Stomach smooth muscle (tissue), 2 donors: ENCODE data around the gene CDC42BPA.

Experiments used
- H3K27ac ChIP-seq: one replicate; pipeline ENCODE4 v1.7.0; 2013; ENCODE audit warnings: mild to moderate bottlenecking, low read length, inconsistent platforms
- H3K27me3 ChIP-seq, 2 donors: one replicate each; pipeline ENCODE4 v1.7.0; 2013; ENCODE audit warnings: low read length in 2 of 2; ENCODE audit not compliant: insufficient read depth in 2 of 2, control insufficient read depth in 1 of 2
- H3K36me3 ChIP-seq, 2 donors: one replicate each; pipeline ENCODE4 v1.7.0; 2013; ENCODE audit warnings: low read length in 2 of 2; ENCODE audit not compliant: control insufficient read depth in 2 of 2, insufficient read depth in 2 of 2
- H3K4me1 ChIP-seq: one replicate; pipeline ENCODE4 v1.7.0; 2013; ENCODE audit warnings: low read length; ENCODE audit not compliant: control insufficient read depth, insufficient read depth
- H3K4me3 ChIP-seq, 2 donors: one replicate each; pipeline ENCODE4 v1.7.0; 2013; ENCODE audit warnings: low read length in 2 of 2
- H3K9ac ChIP-seq, 2 donors: one replicate each; pipeline ENCODE4 v1.7.0; 2013; ENCODE audit warnings: low read length in 2 of 2, mild to moderate bottlenecking in 1 of 2
- H3K9me3 ChIP-seq, 2 donors: one replicate each; pipeline ENCODE4 v1.7.0; 2013; ENCODE audit warnings: low read length in 2 of 2; ENCODE audit not compliant: control insufficient read depth in 2 of 2
- donor health status: healthy.
- donor health status: Pancreatic carcinoma.

Gene CDC42BPA

GRCh38 chr1:226985839-226986463 lies 332.3 kb downstream of the CDC42BPA start:
- Histone ChIP-seq H3K4me1 (peaks cover 31% of the 10 kb centered on the region), H3K27ac (no peak overlapping the region), H3K4me3 (no peak overlapping the region), H3K9ac (no peak overlapping the region), H3K9me3 (no peaks in the 10 kb centered on the region), H3K36me3 (peaks cover 16 to 37% of the 10 kb centered on the region in 2 donors), H3K27me3 (no peaks in the 10 kb centered on the region)

GRCh38 chr1:226985239-226985838 lies 333.0 kb downstream of the CDC42BPA start:
- no peak overlapping the region for H3K27ac ChIP-seq
- H3K9me3 ChIP-seq, result no peaks in the 10 kb centered on the region
- peaks cover 16 to 37% of the 10 kb centered on the region in 2 donors for H3K36me3 ChIP-seq
- no peak overlapping the region for H3K9ac ChIP-seq
- peaks cover 34% of the 10 kb centered on the region for H3K4me1 ChIP-seq
- H3K27me3 ChIP-seq, result no peaks in the 10 kb centered on the region
- no peak overlapping the region for H3K4me3 ChIP-seq

- Histone ChIP-seq H3K36me3 (peaks cover 17 to 38% of the 10 kb centered on the region in 2 donors), H3K9me3 (no peaks in the 10 kb centered on the region), H3K27me3 (no peaks in the 10 kb centered on the region), H3K27ac (no peak overlapping the region), H3K4me1 (peaks cover 28% of the 10 kb centered on the region), H3K4me3 (no peak overlapping the region), H3K9ac (no peak overlapping the region)
Measured at GRCh38 chr1:226984521-226985238, 333.6 kb downstream of the CDC42BPA start.

- peaks cover 21% of the 10 kb centered on the region for H3K4me1 ChIP-seq
- H3K27me3 ChIP-seq, result no peaks in the 10 kb centered on the region
- H3K36me3 ChIP-seq, result peaks cover 19 to 41% of the 10 kb centered on the region in 2 donors
- no peak overlapping the region for H3K27ac ChIP-seq
- no peak overlapping the region for H3K9ac ChIP-seq
- no peaks in the 10 kb centered on the region for H3K9me3 ChIP-seq
- H3K4me3 ChIP-seq, result no peak overlapping the region
Measured at GRCh38 chr1:226983992-226984364, 334.3 kb downstream of the CDC42BPA start.

GRCh38 chr1:226983247-226983991 lies 334.9 kb downstream of the CDC42BPA start:
- Histone ChIP-seq H3K9me3 (no peaks in the 10 kb centered on the region), H3K4me3 (no peak overlapping the region), H3K4me1 (peaks cover 16% of the 10 kb centered on the region), H3K36me3 (peaks cover 21 to 41% of the 10 kb centered on the region in 2 donors), H3K27ac (no peak overlapping the region), H3K27me3 (no peaks in the 10 kb centered on the region), H3K9ac (no peak overlapping the region)

- peaks cover 8% of the 10 kb centered on the region for H3K4me1 ChIP-seq
- no peak overlapping the region for H3K9ac ChIP-seq
- no peaks in the 10 kb centered on the region for H3K27me3 ChIP-seq
- H3K9me3 ChIP-seq, result no peaks in the 10 kb centered on the region
- peaks cover 21 to 49% of the 10 kb centered on the region in 2 donors for H3K36me3 ChIP-seq
- no peak overlapping the region for H3K4me3 ChIP-seq
- H3K27ac ChIP-seq, result no peak overlapping the region
Measured at GRCh38 chr1:226982451-226983177, 335.7 kb downstream of the CDC42BPA start.

GRCh38 chr1:226981838-226982237 lies 336.5 kb downstream of the CDC42BPA start:
- H3K4me1 ChIP-seq, result peaks cover 6% of the 10 kb centered on the region
- H3K9me3 ChIP-seq, result no peaks in the 10 kb centered on the region
- no peak overlapping the region for H3K27ac ChIP-seq
- H3K9ac ChIP-seq, result no peak overlapping the region
- H3K36me3 ChIP-seq, result peaks cover 18 to 44% of the 10 kb centered on the region in 2 donors
- no peaks in the 10 kb centered on the region for H3K27me3 ChIP-seq
- H3K4me3 ChIP-seq, result no peak overlapping the region

- Histone ChIP-seq H3K9me3 (no peaks in the 10 kb centered on the region), H3K27ac (no peak overlapping the region), H3K9ac (no peak overlapping the region), H3K4me1 (peaks cover 3% of the 10 kb centered on the region), H3K27me3 (no peaks in the 10 kb centered on the region), H3K36me3 (peaks cover 14 to 44% of the 10 kb centered on the region in 2 donors), H3K4me3 (no peak overlapping the region)
Measured at GRCh38 chr1:226981386-226981817, 336.9 kb downstream of the CDC42BPA start.

- Histone ChIP-seq H3K9me3 (no peaks in the 10 kb centered on the region), H3K27ac (no peak overlapping the region), H3K36me3 (peaks cover 13 to 39% of the 10 kb centered on the region in 2 donors), H3K4me1 (peaks cover 3% of the 10 kb centered on the region), H3K9ac (no peak overlapping the region), H3K4me3 (no peak overlapping the region), H3K27me3 (no peaks in the 10 kb centered on the region)
Measured at GRCh38 chr1:226980565-226981385, 337.5 kb downstream of the CDC42BPA start.
